DOHH2 (cell line): ENCODE results near the gene SERPINE3.

Source experiments
- CTCF ChIP-seq: fragments of 200-600 bp; sonication (generic); IDR thresholded peaks from one replicate; pipeline ENCODE4 v1.5.1; 2014; ENCODE audit warnings: antibody characterized with exemption, mild to moderate bottlenecking, low read depth, low read length; ENCODE audit not compliant: poor library complexity, severe bottlenecking
- EZH2phosphoT487 ChIP-seq: fragments of 200-600 bp; sonication (generic); IDR thresholded peaks from 2 replicates; pipeline ENCODE4 v1.6.1; 2017; ENCODE audit warnings: borderline replicate concordance, mild to moderate bottlenecking, antibody characterized with exemption, low read length, moderate library complexity, mixed read lengths

- no peak for TF ChIP-seq CTCF
- TF ChIP-seq EZH2phosphoT487 = no peak
Observed at GRCh38 chr13:51333826-51334225, 5.7 kb upstream of the SERPINE3 start.
